Panc1 (cell line): ENCODE results near the gene SMYD2. TPM values are rescaled to one million over a fixed set of nuclear protein-coding genes. Genes with fewer than 3 reads are reported as not detected.

ENCODE experiments used
- ATAC-seq: fragments of 200-7000 bp; cut with Tn5 transposase; 2 replicates; pipeline ENCODE4 v1.9.1; 2020; ENCODE audit warnings: mild to moderate bottlenecking, moderate library complexity
- BruUV-seq: library from RNA; stranded (reverse); fragments of 400-500 nt; replicated peaks from 2 replicates; lab custom pipeline; 2021; lab: Mats Ljungman, UMichigan
- CTCF ChIA-PET: fragments of 300-600 bp; sonication (Branson Sonifier 250); formaldehyde crosslinking; loops from one replicate; lab custom pipeline; 2022; ENCODE audit warnings: antibody characterized with exemption; lab: Charles Lee
- POLR2A ChIA-PET: fragments of 300-600 bp; sonication (Branson Sonifier 250); formaldehyde crosslinking; loops from one replicate; lab custom pipeline; 2022; ENCODE audit warnings: antibody characterized with exemption; lab: Charles Lee
- DNase-seq: peaks from one replicate; pipeline ENCODE4 v3.0.0-alpha.2; 2010; ENCODE audit warnings: low read depth, low spot score
- H3K27ac ChIP-seq: 2 replicates; pipeline ENCODE4 v1.5.1; 2011; ENCODE audit warnings: mild to moderate bottlenecking, low read length, inconsistent platforms
- H3K27me3 ChIP-seq: fragments of 200-500 bp; sonication (Bioruptor generic); 2 replicates; pipeline ENCODE4 v1.6.0; 2014; ENCODE audit warnings: low read length, inconsistent platforms; ENCODE audit not compliant: control insufficient read depth, insufficient read depth
- H3K36me3 ChIP-seq: fragments of 200-500 bp; sonication (Bioruptor generic); 2 replicates; pipeline ENCODE4 v1.5.1; 2014; ENCODE audit warnings: inconsistent platforms, mild to moderate bottlenecking, low read length, moderate library complexity; ENCODE audit not compliant: control insufficient read depth, insufficient read depth
- H3K4me1 ChIP-seq: 2 replicates; pipeline ENCODE4 v1.5.1; 2011; ENCODE audit warnings: inconsistent platforms, mild to moderate bottlenecking, low read length, moderate library complexity; ENCODE audit not compliant: control insufficient read depth, insufficient read depth
- H3K4me3 ChIP-seq, 2 experiments: 2 replicates each; pipeline ENCODE4 v1.5.1; 2011 to 2012; ENCODE audit warnings: low read depth in 2 of 2, low read length in 2 of 2, mild to moderate bottlenecking in 2 of 2, inconsistent platforms in 1 of 2, moderate library complexity in 1 of 2
- H3K9me3 ChIP-seq: fragments of 200-500 bp; sonication (Bioruptor generic); 2 replicates; pipeline ENCODE4 v1.5.1; 2014; ENCODE audit warnings: low read depth, mild to moderate bottlenecking, inconsistent platforms, low read length, moderate library complexity; ENCODE audit not compliant: control insufficient read depth, insufficient read depth
- POLR2AphosphoS5 ChIP-seq: IDR thresholded peaks from 2 replicates; pipeline ENCODE4 v1.6.1; 2012; ENCODE audit warnings: mild to moderate bottlenecking, low read depth, low read length, moderate library complexity
- REST ChIP-seq, 2 experiments: IDR thresholded peaks; 2 replicates each; pipeline ENCODE4 v1.6.1; 2011 to 2012; ENCODE audit warnings: low read depth in 2 of 2, control low read depth in 1 of 2, low read length in 1 of 2, mild to moderate bottlenecking in 1 of 2, moderate library complexity in 1 of 2; ENCODE audit not compliant: insufficient read depth in 1 of 2
- SIN3A ChIP-seq: IDR thresholded peaks from 2 replicates; pipeline ENCODE4 v1.6.1; 2012; ENCODE audit warnings: low read depth, mild to moderate bottlenecking, low read length, moderate library complexity, borderline replicate concordance; ENCODE audit not compliant: insufficient read depth
- TCF7L2 ChIP-seq: IDR thresholded peaks from 2 replicates; pipeline ENCODE4 v1.6.1; 2011; ENCODE audit warnings: mild to moderate bottlenecking, low read depth, low read length, inconsistent platforms
- in situ Hi-C: cut with HindIII; loops from 2 replicates; pipeline ENCODE4 v1.10.0; 2016; ENCODE audit warnings: low sequenced_read_pairs, low pct_unique_long_range_greater_than_20kb
- intact Hi-C: fragments of 100-400 bp; cut with micrococcal nuclease; formaldehyde crosslinking; loops from one replicate; pipeline ENCODE4 v1.10.0; 2022; ENCODE audit not compliant: unreplicated experiment
- total RNA-seq: library from RNA; stranded (reverse); gene quantifications from one replicate; pipeline ENCODE4 v1.2.1, GENCODE V29; 2021; ENCODE audit not compliant: unreplicated experiment
- TF ChIP-seq, protein P1 (sequence below): fragments of 450-650 bp; IDR thresholded peaks from 2 replicates; pipeline ENCODE4 v1.5.1; 2017; ENCODE audit warnings: mild to moderate bottlenecking

The SMYD2 gene
- total RNA-seq, 1 experiment from 2014 or later = 31.0 TPM

- CTCF ChIA-PET = no interaction called here
Observed at GRCh38 chr1:214248311-214249085, 32.5 kb upstream of the SMYD2 start.

DNA sequence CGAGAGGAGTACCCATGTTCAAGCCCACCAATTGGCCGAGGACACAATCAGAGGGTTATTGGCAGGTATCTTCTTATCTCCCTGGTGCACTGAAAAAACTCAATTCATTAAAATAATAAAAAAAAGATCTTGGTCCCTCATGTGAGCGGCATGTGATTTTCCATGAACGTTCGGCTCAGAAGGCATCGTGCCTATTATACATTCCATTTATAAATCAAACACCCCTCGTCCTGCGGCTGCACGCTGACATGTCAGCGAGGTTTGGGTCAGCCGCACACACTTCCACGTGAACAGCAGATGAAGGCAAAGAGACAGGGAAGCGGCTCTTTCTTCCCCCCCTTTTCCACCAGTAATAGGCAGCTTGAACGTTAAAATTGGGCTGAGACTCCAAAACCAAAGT, 31.3 kb upstream of the SMYD2 start:
- in situ Hi-C loops (no loop called here), intact Hi-C loops (no loop called here)
- Histone ChIP-seq H3K27ac (no peak overlapping the region), H3K9me3 (no peaks in the 10 kb centered on the region), H3K36me3 (no peaks in the 10 kb centered on the region), H3K4me1 (no peaks in the 10 kb centered on the region), H3K27me3 (peaks cover 27% of the 10 kb centered on the region), H3K4me3 (no peak overlapping the region)
- POLR2A ChIA-PET = no interaction called here
- no TSS peak for BruUV-seq
- CTCF ChIA-PET = interaction anchor here (0.7 kb wide), 1 partner anchor 35 kb away, joined by 3 read pairs; no protein-coding TSS in a partner anchor
- no peak for ATAC-seq
- TF ChIP-seq SIN3A (no peak), REST (IDR thresholded peaks at IDR 0.05; ENCODE audit: insufficient read depth in 1 of 2, low read depth in 2 of 2, low read length in 1 of 2) (no peak), POLR2AphosphoS5 (no peak), TCF7L2 (no peak)
- TF ChIP-seq, protein P1, sequence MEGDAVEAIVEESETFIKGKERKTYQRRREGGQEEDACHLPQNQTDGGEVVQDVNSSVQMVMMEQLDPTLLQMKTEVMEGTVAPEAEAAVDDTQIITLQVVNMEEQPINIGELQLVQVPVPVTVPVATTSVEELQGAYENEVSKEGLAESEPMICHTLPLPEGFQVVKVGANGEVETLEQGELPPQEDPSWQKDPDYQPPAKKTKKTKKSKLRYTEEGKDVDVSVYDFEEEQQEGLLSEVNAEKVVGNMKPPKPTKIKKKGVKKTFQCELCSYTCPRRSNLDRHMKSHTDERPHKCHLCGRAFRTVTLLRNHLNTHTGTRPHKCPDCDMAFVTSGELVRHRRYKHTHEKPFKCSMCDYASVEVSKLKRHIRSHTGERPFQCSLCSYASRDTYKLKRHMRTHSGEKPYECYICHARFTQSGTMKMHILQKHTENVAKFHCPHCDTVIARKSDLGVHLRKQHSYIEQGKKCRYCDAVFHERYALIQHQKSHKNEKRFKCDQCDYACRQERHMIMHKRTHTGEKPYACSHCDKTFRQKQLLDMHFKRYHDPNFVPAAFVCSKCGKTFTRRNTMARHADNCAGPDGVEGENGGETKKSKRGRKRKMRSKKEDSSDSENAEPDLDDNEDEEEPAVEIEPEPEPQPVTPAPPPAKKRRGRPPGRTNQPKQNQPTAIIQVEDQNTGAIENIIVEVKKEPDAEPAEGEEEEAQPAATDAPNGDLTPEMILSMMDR = no peak
- no peak for DNase-seq

More at GRCh38 chr1:214248311-214249085, 32.5 kb upstream of the SMYD2 start:
- ATAC-seq = no peak
- Histone ChIP-seq H3K9me3 (no peaks in the 10 kb centered on the region), H3K27ac (no peak overlapping the region), H3K36me3 (no peaks in the 10 kb centered on the region), H3K27me3 (peaks cover 22% of the 10 kb centered on the region), H3K4me3 (no peak overlapping the region), H3K4me1 (no peaks in the 10 kb centered on the region)
- no peak for DNase-seq
- no TSS peak for BruUV-seq
- POLR2A ChIA-PET = no interaction called here
- in situ Hi-C loops = no loop called here
- TF ChIP-seq, protein P1 = no peak
- intact Hi-C loops = no loop called here
